Bronchial epithelial cell (primary cell): ENCODE results near the gene COG2. TPM values are rescaled to one million over a fixed set of nuclear protein-coding genes. Genes with fewer than 3 reads are reported as not detected.

ENCODE experiments used
- DNase-seq: peaks from one replicate; pipeline ENCODE4 v3.0.0-alpha.2; 2010; ENCODE audit warnings: low read depth
- FAIRE-seq: peaks from 2 replicates; lab custom pipeline; 2011; peaks lifted over from hg19 to GRCh38; lab: Jason Lieb, UNC
- H3K27me3 ChIP-seq: 2 replicates; pipeline ENCODE4 v1.5.1; 2011; ENCODE audit warnings: low read length; ENCODE audit not compliant: control insufficient read depth, insufficient read depth
- H3K36me3 ChIP-seq: 2 replicates; pipeline ENCODE4 v1.5.1; 2011; ENCODE audit warnings: low read length; ENCODE audit not compliant: control insufficient read depth, insufficient read depth
- H3K4me3 ChIP-seq: 2 replicates; pipeline ENCODE4 v1.5.1; 2011; ENCODE audit warnings: mild to moderate bottlenecking, low read depth, low read length, control low read depth
- CTCF ChIP-seq: IDR thresholded peaks from 2 replicates; pipeline ENCODE4 v1.5.1; 2011; ENCODE audit warnings: mild to moderate bottlenecking, moderate library complexity, low read length, control low read depth, inconsistent platforms; ENCODE audit not compliant: insufficient read depth, severe bottlenecking
- total RNA-seq: library from RNA; depleted of rRNA; stranded (reverse); fragments of >200 nt; gene quantifications from 2 replicates; pipeline ENCODE4 v1.2.1, GENCODE V29; 2014

The COG2 gene
- total RNA-seq, 1 donor from 2014 or later: 16.8 TPM

- DNase-seq: no peak
- Histone ChIP-seq H3K27me3 (no peaks in the 10 kb centered on the region), H3K4me3 (no peak overlapping the region), H3K36me3 (no peaks in the 10 kb centered on the region)
- FAIRE-seq: no peak
- no peak for TF ChIP-seq CTCF
Measured at GRCh38 chr1:230703679-230704385, 61.6 kb downstream of the COG2 start.

- H3K27me3 ChIP-seq: no peaks in the 10 kb centered on the region
- H3K36me3 ChIP-seq: no peaks in the 10 kb centered on the region
- TF ChIP-seq CTCF: no peak
- no peak for FAIRE-seq
- no peak for DNase-seq
- no peak overlapping the region for H3K4me3 ChIP-seq
Measured at GRCh38 chr1:230704830-230705229, 62.5 kb downstream of the COG2 start.

- H3K4me3 ChIP-seq: no peak overlapping the region
- no peak for FAIRE-seq
- H3K27me3 ChIP-seq: no peaks in the 10 kb centered on the region
- no peaks in the 10 kb centered on the region for H3K36me3 ChIP-seq
- DNase-seq: no peak
- TF ChIP-seq CTCF: no peak
Measured at GRCh38 chr1:230705289-230706019, 63.2 kb downstream of the COG2 start.

GRCh38 chr1:230706020-230706699, 63.9 kb downstream of the COG2 start:
- Histone ChIP-seq H3K27me3 (no peaks in the 10 kb centered on the region), H3K36me3 (no peaks in the 10 kb centered on the region), H3K4me3 (no peak overlapping the region)
- DNase-seq: no peak
- no peak for FAIRE-seq
- TF ChIP-seq CTCF: no peak

GRCh38 chr1:230706887-230707731, 64.8 kb downstream of the COG2 start:
- no peaks in the 10 kb centered on the region for H3K36me3 ChIP-seq
- FAIRE-seq (no peak), DNase-seq (no peak)
- no peak for TF ChIP-seq CTCF
- no peaks in the 10 kb centered on the region for H3K27me3 ChIP-seq
- H3K4me3 ChIP-seq: no peak overlapping the region
